ACC112 (cell line): Measurements from ENCODE around the gene SNAPC4.

Experiments used
- H2AFZ ChIP-seq: fragments of 200-600 bp; sonication (generic); one replicate; pipeline ENCODE4 v1.6.0; 2017; ENCODE audit warnings: antibody characterized with exemption, low read length; ENCODE audit not compliant: unreplicated experiment
- H3K27ac ChIP-seq: fragments of 200-600 bp; sonication (generic); 2 replicates; pipeline ENCODE4 v1.5.1; 2014; ENCODE audit warnings: low read depth, mild to moderate bottlenecking, antibody characterized with exemption, low read length, moderate library complexity
- H3K27me3 ChIP-seq: fragments of 200-600 bp; sonication (generic); 2 replicates; pipeline ENCODE4 v1.6.1; 2014; ENCODE audit warnings: mild to moderate bottlenecking, antibody characterized with exemption, low read length, moderate library complexity, mixed read lengths; ENCODE audit not compliant: insufficient read depth
- H3K36me3 ChIP-seq: fragments of 200-600 bp; sonication (generic); 2 replicates; pipeline ENCODE4 v1.6.1; 2016; ENCODE audit warnings: mild to moderate bottlenecking, antibody characterized with exemption, low read length, moderate library complexity, mixed read lengths; ENCODE audit not compliant: insufficient read depth
- H3K4me1 ChIP-seq: fragments of 200-600 bp; sonication (generic); one replicate; pipeline ENCODE4 v1.6.1; 2016; ENCODE audit warnings: low read length, mixed read lengths; ENCODE audit not compliant: insufficient read depth, unreplicated experiment, control insufficient read depth
- H3K4me3 ChIP-seq: fragments of 200-600 bp; sonication (generic); 2 replicates; pipeline ENCODE4 v1.5.1; 2014; ENCODE audit warnings: mild to moderate bottlenecking, low read depth, low read length
- H3K79me2 ChIP-seq: fragments of 200-600 bp; sonication (generic); one replicate; pipeline ENCODE4 v1.6.0; 2016; ENCODE audit warnings: low read length; ENCODE audit not compliant: control insufficient read depth, unreplicated experiment, insufficient read depth

The SNAPC4 gene

DNA sequence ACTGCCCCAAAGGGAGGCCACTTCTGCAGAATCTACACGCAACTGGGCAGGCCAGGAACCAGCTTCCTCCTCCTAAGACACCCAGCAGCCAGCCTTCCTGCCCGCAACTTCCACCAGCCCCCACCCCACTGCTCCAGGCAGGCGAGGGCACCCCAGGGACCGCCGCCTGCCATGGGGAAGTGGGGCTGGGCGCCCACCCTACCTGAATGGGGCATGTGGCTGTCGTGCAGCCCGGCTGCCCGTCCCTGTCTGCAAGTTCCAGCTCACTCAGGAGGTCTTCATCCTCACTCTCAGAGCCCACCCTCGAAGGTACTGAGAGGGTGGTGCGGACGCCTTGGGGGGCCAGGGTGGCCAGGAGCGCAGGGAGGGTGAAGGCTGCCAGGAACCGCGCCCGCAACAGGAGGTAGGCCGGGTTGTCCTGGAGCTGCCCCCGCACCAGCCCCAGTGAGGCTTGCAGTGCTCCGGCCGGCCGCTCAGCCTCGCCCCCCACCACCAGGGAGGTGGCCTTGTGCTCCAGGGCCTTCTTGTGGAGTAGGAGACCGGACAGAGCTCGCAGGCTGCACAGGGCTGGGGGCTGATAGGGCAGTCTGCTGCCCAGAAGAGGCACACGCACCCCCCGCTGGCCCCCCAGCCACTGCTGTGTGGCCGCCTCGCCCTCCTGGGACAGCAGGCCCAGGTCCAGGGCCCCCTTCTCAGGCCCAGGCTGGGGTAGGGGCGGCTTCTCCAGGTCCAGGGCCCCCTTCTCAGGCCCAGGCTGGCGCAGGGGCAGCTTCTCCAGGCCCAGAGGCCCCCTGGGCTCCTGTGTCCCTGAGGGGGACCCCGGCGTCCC is 22.4 kb downstream of the SNAPC4 start:
- peaks cover 4% of the 10 kb centered on the region for H3K4me1 ChIP-seq
- H2AFZ ChIP-seq, result no peak overlapping the region
- H3K27me3 ChIP-seq, result no peaks in the 10 kb centered on the region
- H3K4me3 ChIP-seq, result no peak overlapping the region
- no peaks in the 10 kb centered on the region for H3K36me3 ChIP-seq
- no peak overlapping the region for H3K27ac ChIP-seq
- H3K79me2 ChIP-seq, result no peaks in the 10 kb centered on the region

DNA sequence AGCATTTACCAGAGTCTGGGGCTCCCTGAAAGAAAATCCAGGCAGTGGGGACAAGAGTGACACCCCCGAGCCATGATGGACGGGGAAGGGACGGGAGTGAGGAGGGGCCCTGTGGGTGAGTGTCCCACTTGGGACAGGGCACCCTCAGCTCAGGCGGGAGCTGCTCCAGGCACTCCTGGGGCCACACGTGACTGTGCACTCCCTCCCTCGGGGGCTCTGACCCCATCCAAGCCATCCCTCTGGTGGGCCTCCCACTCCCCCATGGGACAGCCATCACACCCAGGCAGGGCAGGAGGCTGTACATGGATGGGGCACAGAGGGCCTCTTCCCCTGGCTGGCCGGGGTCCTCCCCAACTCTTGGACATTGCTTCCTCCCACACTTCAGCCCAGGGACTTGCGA is 23.5 kb downstream of the SNAPC4 start:
- Histone ChIP-seq H3K36me3 (no peaks in the 10 kb centered on the region), H3K4me3 (no peak overlapping the region), H3K79me2 (no peaks in the 10 kb centered on the region), H3K4me1 (peaks cover 9% of the 10 kb centered on the region), H3K27me3 (no peaks in the 10 kb centered on the region), H2AFZ (no peak overlapping the region), H3K27ac (no peak overlapping the region)

DNA sequence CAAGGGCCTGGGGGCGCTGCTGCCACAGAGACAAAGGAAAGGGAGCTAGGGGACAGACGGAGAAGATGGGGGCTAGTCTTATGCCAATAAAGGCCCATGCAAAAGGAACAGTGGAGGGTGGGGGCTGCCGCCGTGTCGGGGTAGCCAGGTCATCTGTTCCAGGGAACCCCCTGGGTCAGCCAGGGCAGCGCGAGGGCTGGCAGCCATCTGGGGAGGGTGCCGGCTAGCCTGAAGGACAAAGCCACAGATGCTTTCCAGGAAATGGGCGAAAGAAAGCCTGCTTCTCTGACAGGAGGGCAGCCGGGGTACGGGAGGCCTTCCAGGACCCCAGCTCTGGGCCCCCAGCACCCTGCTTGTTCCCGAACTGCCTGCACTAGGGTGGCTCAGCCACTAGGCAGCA is 24.9 kb downstream of the SNAPC4 start:
- H3K27ac ChIP-seq, result no peak overlapping the region
- H3K27me3 ChIP-seq, result no peaks in the 10 kb centered on the region
- no peaks in the 10 kb centered on the region for H3K36me3 ChIP-seq
- H3K79me2 ChIP-seq, result no peaks in the 10 kb centered on the region
- no peak overlapping the region for H2AFZ ChIP-seq
- no peak overlapping the region for H3K4me3 ChIP-seq
- peaks cover 9% of the 10 kb centered on the region for H3K4me1 ChIP-seq

DNA sequence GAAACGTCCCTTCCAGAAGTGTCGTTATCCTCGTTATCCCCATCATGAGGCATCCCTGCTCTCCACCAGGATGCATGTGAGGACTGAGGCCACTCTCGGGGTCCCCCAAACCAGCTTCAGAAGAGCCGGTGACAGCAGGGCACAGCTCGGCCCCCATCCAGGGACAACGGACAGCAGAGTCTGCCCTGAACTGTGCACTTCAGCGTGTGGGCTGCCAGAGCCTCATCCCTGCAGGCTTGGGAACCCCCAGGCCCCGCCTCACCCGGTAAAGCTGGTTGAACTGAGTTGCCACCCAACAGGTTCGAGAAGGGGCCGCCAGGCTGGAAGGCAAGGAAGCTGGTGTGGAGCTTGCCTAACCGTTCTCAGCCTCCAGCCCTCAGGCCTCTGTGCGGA is 25.8 kb downstream of the SNAPC4 start:
- H3K4me3 ChIP-seq, result no peak overlapping the region
- peaks cover 9% of the 10 kb centered on the region for H3K4me1 ChIP-seq
- H3K79me2 ChIP-seq, result no peaks in the 10 kb centered on the region
- no peaks in the 10 kb centered on the region for H3K36me3 ChIP-seq
- no peaks in the 10 kb centered on the region for H3K27me3 ChIP-seq
- no peak overlapping the region for H3K27ac ChIP-seq
- H2AFZ ChIP-seq, result no peak overlapping the region

DNA sequence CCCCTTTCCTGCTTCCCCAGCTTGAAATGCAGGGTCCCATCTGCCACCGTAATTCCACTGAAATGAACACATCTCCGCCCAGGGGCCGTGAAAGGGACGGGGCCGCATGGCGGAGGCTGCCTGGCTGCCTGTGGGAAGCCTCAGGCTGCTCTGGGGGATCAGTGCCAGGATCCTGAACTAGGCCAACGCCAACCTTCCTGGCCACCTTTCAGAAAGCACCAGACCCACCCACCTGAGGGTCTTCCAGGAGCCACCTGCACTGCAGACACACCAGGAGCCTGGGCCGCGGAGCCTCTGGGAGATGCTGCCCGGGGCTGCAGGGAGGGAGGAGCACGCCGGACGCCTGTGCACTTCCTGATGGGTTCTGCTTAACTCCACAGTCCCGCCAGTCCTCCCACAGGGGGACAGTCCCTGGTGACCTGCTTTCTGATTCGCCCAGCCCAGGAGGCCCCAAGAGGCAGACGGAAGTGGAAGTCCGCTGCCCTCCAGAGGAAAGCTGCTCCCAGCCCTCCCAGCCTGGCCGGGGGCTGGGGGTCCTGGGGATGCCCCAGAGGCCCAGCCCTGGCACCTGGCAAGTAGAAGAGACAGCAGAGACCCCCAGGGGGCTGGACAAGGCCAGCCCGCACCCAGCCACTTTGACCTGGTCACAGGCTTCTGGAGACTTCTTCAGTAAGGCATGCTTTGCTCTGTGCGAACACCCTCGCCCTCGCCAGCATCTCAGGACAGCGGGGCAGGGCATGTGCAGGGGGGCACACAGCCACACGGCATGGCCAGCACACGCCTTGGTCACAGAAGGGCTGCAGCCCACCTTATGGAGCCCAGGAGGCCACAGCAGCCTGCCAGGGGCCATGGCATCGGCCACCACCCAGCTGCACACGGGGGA is 26.4 kb downstream of the SNAPC4 start, which contains the start of gene CARD9:
Gene CARD9 (minus strand): TSS at position 370 of the 883 bp plus-strand sequence. CDS start 1,591 bp downstream, outside the sequence.
- H3K4me1 ChIP-seq, result peaks cover 9% of the 10 kb centered on the region
- no peak within 1 kb of the TSS for H3K27ac ChIP-seq
- H3K79me2 ChIP-seq, result no peaks in the 10 kb centered on the region
- H3K36me3 ChIP-seq, result no peaks in the 10 kb centered on the region
- H2AFZ ChIP-seq, result no peak within 1 kb of the TSS
- H3K27me3 ChIP-seq, result no peaks in the 10 kb centered on the region
- H3K4me3 ChIP-seq, result no peak within 1 kb of the TSS

DNA sequence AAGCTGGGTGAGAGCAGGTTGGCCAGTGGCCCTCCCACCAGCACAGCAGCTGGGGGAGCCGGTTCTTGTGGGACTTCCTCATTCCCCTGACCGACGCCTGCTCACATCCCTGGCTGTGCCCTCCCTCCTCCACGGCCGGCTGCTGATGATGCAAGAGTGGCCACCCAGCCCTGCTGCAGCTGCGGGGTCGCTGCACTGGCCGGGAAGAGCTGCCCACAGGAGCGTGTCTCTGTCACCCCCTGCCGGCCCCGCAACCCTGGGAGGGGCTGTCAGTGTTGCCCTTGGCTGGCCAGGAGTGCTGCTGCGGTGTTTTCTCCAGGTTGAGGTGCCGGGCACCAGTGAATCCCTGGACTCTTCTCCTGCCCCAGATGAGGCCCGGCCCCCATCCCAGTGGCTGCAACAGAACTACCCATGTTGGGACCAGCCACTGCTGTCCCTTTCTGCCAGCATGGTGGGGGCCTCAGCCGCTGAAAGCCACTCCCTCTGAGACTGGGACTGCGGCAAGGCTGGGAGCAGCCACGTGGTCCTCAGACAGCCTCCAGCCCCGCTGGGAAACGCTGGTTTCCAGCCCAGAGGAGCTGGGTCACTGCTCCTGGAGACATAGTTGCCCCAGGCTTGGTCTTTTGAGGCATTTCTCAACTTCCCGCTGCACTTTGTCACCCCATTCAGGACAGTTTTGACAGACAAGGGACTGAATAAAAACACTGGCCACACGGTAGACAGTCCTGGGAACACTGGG is 27.2 kb downstream of the SNAPC4 start:
- H3K4me3 ChIP-seq, result no peak overlapping the region
- no peaks in the 10 kb centered on the region for H3K36me3 ChIP-seq
- H3K79me2 ChIP-seq, result no peaks in the 10 kb centered on the region
- H3K4me1 ChIP-seq, result peaks cover 9% of the 10 kb centered on the region
- no peak overlapping the region for H2AFZ ChIP-seq
- no peak overlapping the region for H3K27ac ChIP-seq
- H3K27me3 ChIP-seq, result no peaks in the 10 kb centered on the region

DNA sequence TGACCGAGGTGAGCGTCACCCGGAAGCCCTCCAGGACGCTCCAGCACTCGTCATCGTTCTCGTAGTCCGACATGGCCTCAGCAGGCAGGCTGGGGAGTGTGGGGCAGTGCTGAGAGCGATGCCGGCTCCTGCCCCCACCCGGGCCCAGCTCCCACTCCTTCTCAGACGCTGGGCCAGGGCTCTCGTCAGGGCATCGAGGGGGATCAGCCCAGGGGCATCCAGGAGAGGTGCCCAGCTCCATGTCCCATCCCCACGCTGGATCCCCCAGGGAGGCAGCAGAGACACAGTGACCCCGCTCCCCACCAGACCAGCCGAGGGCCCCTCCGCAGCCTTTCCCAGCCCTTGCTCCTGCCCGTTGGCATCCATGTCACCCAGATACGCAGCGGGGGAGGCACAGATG is 28.0 kb downstream of the SNAPC4 start:
- H3K4me1 ChIP-seq, result peaks cover 9% of the 10 kb centered on the region
- no peak overlapping the region for H3K27ac ChIP-seq
- H2AFZ ChIP-seq, result no peak overlapping the region
- no peaks in the 10 kb centered on the region for H3K79me2 ChIP-seq
- no peak overlapping the region for H3K4me3 ChIP-seq
- no peaks in the 10 kb centered on the region for H3K36me3 ChIP-seq
- H3K27me3 ChIP-seq, result no peaks in the 10 kb centered on the region

DNA sequence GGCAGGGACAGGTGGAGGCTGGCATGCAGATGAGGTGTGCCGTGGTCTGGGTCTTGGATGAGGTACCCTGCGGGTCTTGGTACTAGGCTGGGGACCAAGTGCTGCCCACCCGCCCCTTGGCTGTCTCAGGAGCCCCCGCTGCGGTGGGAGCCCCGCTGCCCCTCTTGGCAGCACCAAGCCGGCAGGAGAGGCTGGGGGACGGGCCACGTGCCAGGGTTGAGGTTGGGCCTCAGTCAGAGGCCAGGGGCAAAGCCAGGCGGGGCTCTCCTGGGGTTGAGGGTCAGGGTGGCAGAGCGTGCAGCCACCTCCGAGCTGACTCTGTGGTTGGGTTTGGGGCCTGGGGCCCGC is 28.5 kb downstream of the SNAPC4 start:
- H3K27ac ChIP-seq, result no peak overlapping the region
- H3K27me3 ChIP-seq, result no peaks in the 10 kb centered on the region
- no peaks in the 10 kb centered on the region for H3K36me3 ChIP-seq
- no peaks in the 10 kb centered on the region for H3K79me2 ChIP-seq
- H3K4me3 ChIP-seq, result no peak overlapping the region
- no peak overlapping the region for H2AFZ ChIP-seq
- H3K4me1 ChIP-seq, result peaks cover 9% of the 10 kb centered on the region

DNA sequence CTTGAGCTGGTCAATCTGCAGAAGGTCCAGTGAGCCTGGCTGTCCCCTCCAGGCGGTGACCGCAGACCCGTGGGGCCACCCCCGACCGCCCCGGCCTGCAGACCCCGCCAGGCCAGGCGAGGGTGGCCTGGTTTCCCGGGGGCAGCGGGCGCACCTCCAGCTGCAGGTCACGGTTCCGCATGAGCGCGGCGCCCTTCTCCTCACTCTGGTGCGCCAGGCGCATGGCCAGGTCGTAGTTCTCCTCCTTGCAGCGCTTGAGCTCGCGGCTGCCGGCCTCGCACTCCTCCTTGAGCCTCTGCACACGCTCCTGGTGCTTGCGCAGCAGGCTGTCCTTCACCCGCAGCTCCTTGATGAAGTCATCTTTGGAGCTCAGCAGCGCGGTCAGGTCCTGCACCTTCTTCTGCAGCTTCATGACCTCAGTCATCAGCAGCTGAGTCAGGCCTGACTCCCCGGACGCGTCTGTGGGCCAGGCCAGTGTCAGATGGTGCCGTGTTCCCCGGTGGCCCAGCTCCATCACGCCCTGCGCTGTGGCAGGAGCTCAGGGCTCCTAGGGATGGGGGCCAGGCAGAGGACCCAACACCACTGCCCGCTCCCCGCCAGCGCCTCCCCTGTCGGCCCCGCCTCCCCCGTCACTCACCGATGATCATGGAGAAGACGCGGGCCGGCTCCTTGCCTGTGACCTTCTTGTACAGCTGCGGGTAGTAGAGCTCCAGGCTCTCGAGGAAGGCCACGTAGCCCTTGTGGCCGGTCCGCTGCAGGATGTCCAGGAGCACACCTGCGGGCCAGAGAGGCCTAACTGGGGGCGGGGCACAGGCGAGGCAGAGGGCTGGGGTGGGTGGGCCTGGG is 29.1 kb downstream of the SNAPC4 start:
- Histone ChIP-seq H3K4me3 (no peak overlapping the region), H3K36me3 (no peaks in the 10 kb centered on the region)

DNA sequence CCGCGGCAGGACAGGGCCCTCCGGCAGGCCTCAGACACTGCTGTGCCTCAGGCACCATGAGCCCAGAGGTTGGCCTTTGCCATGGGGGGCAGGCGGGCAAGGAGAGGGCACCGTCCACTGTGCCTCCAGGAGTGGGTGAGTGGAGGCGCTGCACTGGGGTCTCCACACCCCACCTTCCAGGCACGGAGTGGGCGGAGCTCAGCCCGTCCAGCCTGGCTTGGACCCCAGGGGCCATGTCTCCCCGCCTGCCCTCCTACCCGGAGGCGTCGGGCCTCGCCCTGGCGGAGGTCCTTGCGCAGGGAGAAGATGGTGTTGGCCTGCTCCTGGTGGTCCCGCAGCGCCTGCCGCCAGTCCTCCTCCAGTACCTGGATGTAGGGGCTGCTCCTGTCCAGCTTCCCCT is 29.9 kb downstream of the SNAPC4 start:
- no peak overlapping the region for H3K27ac ChIP-seq
- H3K4me3 ChIP-seq, result no peak overlapping the region
- peaks cover 9% of the 10 kb centered on the region for H3K4me1 ChIP-seq
- H3K79me2 ChIP-seq, result no peaks in the 10 kb centered on the region
- H2AFZ ChIP-seq, result no peak overlapping the region
- H3K36me3 ChIP-seq, result no peaks in the 10 kb centered on the region
- no peaks in the 10 kb centered on the region for H3K27me3 ChIP-seq

More for the DNA sequence above, 29.1 kb downstream of the SNAPC4 start:
- Histone ChIP-seq H3K4me1 (peaks cover 9% of the 10 kb centered on the region), H3K27me3 (no peaks in the 10 kb centered on the region), H3K79me2 (no peaks in the 10 kb centered on the region), H3K27ac (no peak overlapping the region), H2AFZ (no peak overlapping the region)
